Right atrium auricular region (tissue), 2 donors: ENCODE measurements around the gene PCSK6. TPM values are rescaled to one million over a fixed set of nuclear protein-coding genes. Genes with fewer than 3 reads are reported as not detected.

Experiments used
- DNase-seq: peaks from one replicate; pipeline ENCODE4 v3.0.0-alpha.2; 2019; ENCODE audit warnings: low spot score
- H3K27ac ChIP-seq, 2 donors: fragments of 200-600 bp; sonication (generic); 1 replicate in 1 of 2; 2 replicates in 1 of 2; pipeline ENCODE4 v1.5.1; 2016 to 2019
- H3K27me3 ChIP-seq, 2 donors: fragments of 200-600 bp; sonication (generic); one replicate each; pipeline versions ENCODE4 v1.5.1 to v1.6.0; 2017 to 2019
- H3K36me3 ChIP-seq: fragments of 200-600 bp; sonication (generic); one replicate; pipeline ENCODE4 v1.5.1; 2016
- H3K4me1 ChIP-seq, 2 donors: fragments of 200-600 bp; sonication (generic); one replicate each; pipeline versions ENCODE4 v1.5.1 to v1.6.0; 2017 to 2019
- H3K4me3 ChIP-seq, 2 donors: fragments of 200-600 bp; sonication (generic); 1 replicate in 1 of 2; 2 replicates in 1 of 2; pipeline ENCODE4 v1.5.1; 2017 to 2019; ENCODE audit warnings: mild to moderate bottlenecking in 1 of 2, moderate library complexity in 1 of 2
- H3K9me3 ChIP-seq, 2 donors: fragments of 200-600 bp; sonication (generic); one replicate each; pipeline ENCODE4 v1.5.1; 2019
- CTCF ChIP-seq, 2 donors: fragments of 200-600 bp; sonication (generic); IDR thresholded peaks; one replicate each; pipeline ENCODE4 v1.5.1; 2019; ENCODE audit warnings: antibody characterized with exemption in 2 of 2
- total RNA-seq, 2 donors: library from RNA; depleted of rRNA; stranded (reverse); fragments of >200 nt; gene quantifications; one replicate each; pipeline ENCODE4 v1.1.0, GENCODE V29; 2016

The PCSK6 gene
- total RNA-seq, 2 donors from 2014 or later = 14.4 to 19.9 TPM

- no peaks in the 10 kb centered on the region for H3K9me3 ChIP-seq
- H3K27ac ChIP-seq = no peak overlapping the region
- H3K36me3 ChIP-seq = no peaks in the 10 kb centered on the region
- H3K4me3 ChIP-seq = no peak overlapping the region
- no peaks in the 10 kb centered on the region for H3K27me3 ChIP-seq
- H3K4me1 ChIP-seq = peaks cover 0 to 38% of the 10 kb centered on the region in 2 donors
- no peak for TF ChIP-seq CTCF (IDR thresholded peaks at IDR 0.05)
- DNase-seq = no peak
These were observed 41.2 kb downstream of the PCSK6 start for GRCh38 chr15:101448336-101448735.

DNA sequence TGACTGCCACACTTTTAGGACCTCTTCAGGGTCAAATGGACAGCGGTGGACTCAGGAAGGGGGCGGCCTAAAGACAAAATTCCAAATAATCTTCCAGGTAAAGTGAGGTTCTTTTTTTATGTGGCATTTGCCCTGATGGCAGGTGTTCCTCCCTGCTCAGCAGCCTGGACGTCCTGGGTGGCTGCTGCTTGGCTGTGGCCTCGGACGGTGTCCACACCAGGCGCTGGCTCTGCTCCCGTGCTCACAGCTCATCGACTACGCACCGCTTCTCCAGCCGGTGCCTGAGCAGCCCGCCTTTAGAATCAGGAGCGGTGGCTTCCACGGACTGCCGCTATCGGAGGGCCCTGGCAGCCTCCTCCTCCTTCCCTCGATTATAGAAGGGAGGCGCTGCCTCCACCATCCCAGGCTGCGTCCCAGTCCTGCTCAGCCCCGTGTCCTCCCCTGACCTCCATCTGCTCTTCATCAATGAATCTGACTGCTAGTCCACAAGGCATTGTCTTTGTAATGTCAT, 41.9 kb downstream of the PCSK6 start:
- peak overlapping the region; percentile 66 to 72 for H3K27ac ChIP-seq
- peaks cover 0 to 38% of the 10 kb centered on the region in 2 donors for H3K4me1 ChIP-seq
- DNase-seq = no peak
- H3K27me3 ChIP-seq = no peaks in the 10 kb centered on the region
- no peak for TF ChIP-seq CTCF (IDR thresholded peaks at IDR 0.05)
- no peak overlapping the region for H3K4me3 ChIP-seq
- H3K36me3 ChIP-seq = no peaks in the 10 kb centered on the region
- no peaks in the 10 kb centered on the region for H3K9me3 ChIP-seq

DNA sequence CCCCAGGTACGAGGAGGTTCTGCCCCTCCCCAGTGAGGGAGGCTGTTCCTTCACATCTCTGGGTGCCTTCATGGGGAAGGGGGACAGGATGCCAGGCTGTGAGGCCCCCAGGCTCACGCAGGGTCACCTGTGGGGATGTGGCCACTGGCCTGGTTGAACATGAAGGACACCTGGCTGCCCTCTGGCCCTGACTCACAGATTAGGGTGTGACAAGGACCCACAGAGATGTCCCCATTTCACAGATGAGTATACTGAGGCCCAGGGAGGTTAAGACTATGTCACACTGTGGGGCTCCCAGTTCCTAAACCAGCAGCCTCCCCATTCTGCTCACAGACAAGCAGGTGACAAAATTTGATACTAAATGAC, 42.4 kb downstream of the PCSK6 start:
- no peak overlapping the region for H3K4me3 ChIP-seq
- peak overlapping the region; percentile 66 to 72 for H3K27ac ChIP-seq
- no peaks in the 10 kb centered on the region for H3K9me3 ChIP-seq
- no peak for TF ChIP-seq CTCF (IDR thresholded peaks at IDR 0.05)
- peaks cover 0 to 38% of the 10 kb centered on the region in 2 donors for H3K4me1 ChIP-seq
- DNase-seq = no peak
- H3K27me3 ChIP-seq = no peaks in the 10 kb centered on the region
- H3K36me3 ChIP-seq = no peaks in the 10 kb centered on the region

- peak; percentile 75 for DNase-seq
- no peaks in the 10 kb centered on the region for H3K36me3 ChIP-seq
- H3K4me1 ChIP-seq = peaks cover 0 to 32% of the 10 kb centered on the region in 2 donors
- H3K9me3 ChIP-seq = no peaks in the 10 kb centered on the region
- H3K27me3 ChIP-seq = no peaks in the 10 kb centered on the region
- TF ChIP-seq CTCF (IDR thresholded peaks at IDR 0.05) = no peak
- no peak overlapping the region for H3K4me3 ChIP-seq
- peak overlapping the region; percentile 66 to 72 for H3K27ac ChIP-seq
These were observed 42.9 kb downstream of the PCSK6 start for GRCh38 chr15:101446518-101447167.

- TF ChIP-seq CTCF (IDR thresholded peaks at IDR 0.05) = no peak
- no peaks in the 10 kb centered on the region for H3K36me3 ChIP-seq
- DNase-seq = peak; percentile 80
- H3K4me3 ChIP-seq = no peak overlapping the region
- no peaks in the 10 kb centered on the region for H3K9me3 ChIP-seq
- H3K27ac ChIP-seq = peak overlapping the region; percentile 66 to 72
- peaks cover 0 to 30% of the 10 kb centered on the region in 2 donors for H3K4me1 ChIP-seq
- no peaks in the 10 kb centered on the region for H3K27me3 ChIP-seq
These were observed 43.7 kb downstream of the PCSK6 start for GRCh38 chr15:101445562-101446517.
